Suprapubic skin (tissue), 4 donors: ENCODE data around the gene SLC2A4RG. TPM values are rescaled to one million over a fixed set of nuclear protein-coding genes. Genes with fewer than 3 reads are reported as not detected.
A peak's percentile ranks its signal among the peaks of the same experiment; 100 is the strongest.

Source experiments
- DNase-seq, 2 donors: peaks; one replicate each; pipeline ENCODE4 v3.0.0-alpha.2; 2019; ENCODE audit warnings: low spot score in 2 of 2
- H3K27ac ChIP-seq: fragments of 200-600 bp; sonication (generic); one replicate; pipeline ENCODE4 v1.5.1; 2019
- H3K27me3 ChIP-seq: fragments of 200-600 bp; sonication (generic); one replicate; pipeline ENCODE4 v1.5.1; 2019
- H3K36me3 ChIP-seq: fragments of 200-600 bp; sonication (generic); one replicate; pipeline ENCODE4 v1.5.1; 2019
- H3K4me1 ChIP-seq: fragments of 200-600 bp; sonication (generic); one replicate; pipeline ENCODE4 v1.5.1; 2019
- H3K4me3 ChIP-seq: fragments of 200-600 bp; sonication (generic); one replicate; pipeline ENCODE4 v1.5.1; 2019; ENCODE audit warnings: mild to moderate bottlenecking
- H3K9me3 ChIP-seq: fragments of 200-600 bp; sonication (generic); one replicate; pipeline ENCODE4 v1.5.1; 2019
- CTCF ChIP-seq, 2 donors: fragments of 200-600 bp in 1 of 2; fragments of 450-650 bp in 1 of 2; sonication (generic) in 1 of 2; IDR thresholded peaks; one replicate each; pipeline ENCODE4 v1.5.1; 2016 to 2019; ENCODE audit warnings: antibody characterized with exemption in 2 of 2, mild to moderate bottlenecking in 1 of 2, moderate library complexity in 1 of 2
- EP300 ChIP-seq: sonication (generic); formaldehyde crosslinking; IDR thresholded peaks from one replicate; pipeline ENCODE4 v1.6.1; 2017; ENCODE audit warnings: antibody characterized with exemption
- POLR2A ChIP-seq, 2 donors: fragments of 450-650 bp; IDR thresholded peaks; one replicate each; pipeline ENCODE4 v1.6.1; 2017; ENCODE audit warnings: antibody characterized with exemption in 2 of 2, mild to moderate bottlenecking in 2 of 2, moderate library complexity in 2 of 2
- POLR2AphosphoS5 ChIP-seq, 3 donors: sonication (generic); formaldehyde crosslinking; IDR thresholded peaks; one replicate each; pipeline ENCODE4 v1.6.1; 2017; ENCODE audit warnings: antibody characterized with exemption in 3 of 3
- WGBS: methylation state at CpG from one replicate; pipeline ENCODE4 v1.1.5; 2018; 5-methylcytosine and 5-hydroxymethylcytosine counted together
- total RNA-seq, 4 donors: library from RNA; depleted of rRNA; stranded (reverse); fragments of >200 nt; gene quantifications; one replicate each; pipeline ENCODE4 v1.1.0, GENCODE V29; 2016

The SLC2A4RG gene
- total RNA-seq, 4 donors from 2014 or later = 96.9 to 118 (median 107) TPM

DNA sequence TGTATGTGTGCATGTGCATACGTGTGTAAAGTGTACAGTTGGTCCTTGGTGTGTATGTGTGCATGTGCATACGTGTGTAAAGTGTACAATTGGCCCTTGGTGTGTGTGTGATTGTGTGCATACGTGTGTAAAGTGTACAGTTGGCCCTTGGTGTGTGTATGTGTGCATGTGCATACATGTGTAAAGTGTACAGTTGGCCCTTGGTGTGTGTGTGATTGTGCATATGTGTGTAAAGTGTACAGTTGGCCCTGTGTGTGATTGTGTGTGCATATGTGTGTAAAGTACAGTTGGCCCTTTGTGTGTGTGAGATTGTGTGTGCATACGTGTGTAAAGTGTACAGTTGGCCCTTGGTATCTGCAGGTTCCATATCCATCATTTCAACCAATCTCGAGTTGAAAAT, 8.2 kb upstream of the SLC2A4RG start:
- WGBS = 62% methylated on average over 5 of the region's 5 CpGs
- H3K4me1 ChIP-seq = peaks cover 6% of the 10 kb centered on the region

GRCh38 chr20:63732118-63733095, 7.2 kb upstream of the SLC2A4RG start:
- no peak for TF ChIP-seq POLR2AphosphoS5 (IDR thresholded peaks at IDR 0.05)
- TF ChIP-seq POLR2A (IDR thresholded peaks at IDR 0.05) = no peak
- no peak for TF ChIP-seq CTCF (IDR thresholded peaks at IDR 0.05)
- no peak for TF ChIP-seq EP300
- Histone ChIP-seq H3K27ac (no peak overlapping the region), H3K27me3 (no peaks in the 10 kb centered on the region), H3K4me3 (no peak overlapping the region), H3K4me1 (peaks cover 16% of the 10 kb centered on the region), H3K36me3 (peaks cover 40% of the 10 kb centered on the region), H3K9me3 (no peaks in the 10 kb centered on the region)
- peak in 1 of 2 donors; percentile 41 for DNase-seq
- 87% methylated on average over 38 of the region's 38 CpGs for WGBS

More for the DNA sequence above, 8.2 kb upstream of the SLC2A4RG start:
- H3K27me3 ChIP-seq = no peaks in the 10 kb centered on the region
- peaks cover 40% of the 10 kb centered on the region for H3K36me3 ChIP-seq
- H3K27ac ChIP-seq = no peak overlapping the region
- no peak overlapping the region for H3K4me3 ChIP-seq
- TF ChIP-seq POLR2AphosphoS5 (IDR thresholded peaks at IDR 0.05) (no peak), CTCF (IDR thresholded peaks at IDR 0.05) (no peak), POLR2A (IDR thresholded peaks at IDR 0.05) (no peak), EP300 (no peak)
- no peak for DNase-seq
- H3K9me3 ChIP-seq = no peaks in the 10 kb centered on the region

DNA sequence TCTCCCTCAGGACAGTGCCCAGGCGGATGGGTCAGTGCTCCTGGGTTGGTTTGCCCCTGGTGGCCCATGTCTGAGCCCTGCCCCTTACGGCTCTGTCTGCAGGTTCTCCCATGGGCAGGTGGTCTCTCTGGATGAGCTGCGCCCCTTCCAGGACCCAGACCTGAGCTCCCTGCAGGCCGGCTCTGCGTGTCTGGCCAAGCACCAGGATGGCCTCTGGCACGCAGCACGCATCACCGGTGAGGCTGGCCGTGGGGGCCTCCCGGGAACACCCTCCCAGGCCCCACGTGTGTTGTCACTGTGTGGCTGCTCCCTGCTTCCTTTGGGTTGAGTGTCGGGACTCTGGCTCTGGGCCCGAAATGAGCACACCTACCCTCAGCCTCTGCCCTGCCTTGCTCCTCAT, 6.5 kb upstream of the SLC2A4RG start:
- Histone ChIP-seq H3K9me3 (no peaks in the 10 kb centered on the region), H3K4me3 (no peak overlapping the region), H3K4me1 (peaks cover 23% of the 10 kb centered on the region), H3K36me3 (peaks cover 40% of the 10 kb centered on the region), H3K27me3 (no peaks in the 10 kb centered on the region), H3K27ac (no peak overlapping the region)
- TF ChIP-seq POLR2AphosphoS5 (IDR thresholded peaks at IDR 0.05) (no peak), CTCF (IDR thresholded peaks at IDR 0.05) (no peak), EP300 (no peak), POLR2A (IDR thresholded peaks at IDR 0.05) (no peak)
- peak in 1 of 2 donors; percentile 49 for DNase-seq
- 100% methylated on average over 2 of the region's 13 CpGs for WGBS

DNA sequence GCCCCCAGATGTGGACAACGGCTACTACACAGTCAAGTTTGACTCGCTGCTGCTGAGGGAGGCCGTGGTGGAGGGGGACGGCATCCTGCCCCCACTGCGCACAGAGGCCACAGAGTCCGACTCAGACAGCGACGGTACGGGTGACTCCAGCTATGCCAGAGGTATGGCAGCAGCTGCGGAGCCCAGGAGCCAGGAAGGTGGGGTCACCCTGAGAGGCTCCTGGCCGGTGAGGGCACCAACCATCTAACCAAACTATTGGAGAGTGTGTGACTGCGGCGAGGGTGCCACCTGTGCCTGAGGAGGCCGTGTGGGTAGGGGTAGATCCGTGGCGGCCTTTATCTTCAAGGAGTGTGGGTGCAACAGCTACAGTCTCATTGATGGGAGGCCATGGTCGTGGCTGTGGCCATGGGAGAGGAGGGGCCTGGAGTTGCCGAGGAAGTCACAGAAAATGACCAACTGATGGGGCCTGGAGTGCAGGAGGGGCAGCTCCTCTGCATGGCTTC, 5.9 kb upstream of the SLC2A4RG start:
- TF ChIP-seq POLR2A (IDR thresholded peaks at IDR 0.05) = no peak
- TF ChIP-seq EP300 = no peak
- TF ChIP-seq POLR2AphosphoS5 (IDR thresholded peaks at IDR 0.05) = no peak
- TF ChIP-seq CTCF (IDR thresholded peaks at IDR 0.05) = no peak
- peak in 1 of 2 donors; percentile 60 for DNase-seq
- Histone ChIP-seq H3K36me3 (peaks cover 36% of the 10 kb centered on the region), H3K9me3 (no peaks in the 10 kb centered on the region), H3K27ac (no peak overlapping the region), H3K4me3 (no peak overlapping the region), H3K27me3 (no peaks in the 10 kb centered on the region), H3K4me1 (peaks cover 29% of the 10 kb centered on the region)
- 95% methylated on average over 11 of the region's 18 CpGs for WGBS
